ENCODE results near the gene SIRPD. TPM values are rescaled to one million over a fixed set of nuclear protein-coding genes. Genes with fewer than 3 reads are reported as not detected.

Gene SIRPD
- total RNA-seq, 1 donor from 2014 or later = not detected

DNA sequence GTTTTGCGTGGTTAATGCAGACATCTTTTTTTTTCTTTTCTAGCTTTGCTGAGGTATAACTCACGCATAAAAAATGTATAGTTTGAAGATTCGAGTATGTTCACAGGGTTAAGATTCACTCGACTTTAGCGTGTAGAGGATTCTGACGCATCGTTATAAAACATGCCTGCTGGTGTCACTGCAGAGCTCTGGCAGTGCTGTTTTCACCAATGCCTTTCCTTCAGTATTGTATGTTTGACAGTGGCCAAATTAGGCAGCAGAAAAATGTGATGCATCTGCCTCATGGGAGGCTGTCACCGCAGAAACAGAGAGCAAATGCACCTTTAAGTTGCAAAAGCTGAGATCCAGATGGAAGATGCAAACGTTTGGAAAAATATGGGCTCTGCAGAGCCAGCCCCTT is 48.3 kb downstream of the SIRPD start:
- FAIRE-seq (peak; percentile 23), DNase-seq (ENCODE audit: low read depth) (peak; percentile 34)
- H3K27me3 ChIP-seq (ENCODE audit: control insufficient read depth, insufficient read depth, low read length) = no peaks in the 10 kb centered on the region
- H3K36me3 ChIP-seq (ENCODE audit: control insufficient read depth, insufficient read depth, low read length) = no peaks in the 10 kb centered on the region
- no peak overlapping the region for H3K4me3 ChIP-seq (ENCODE audit: low read depth, low read length)
- TF ChIP-seq, protein P1, sequence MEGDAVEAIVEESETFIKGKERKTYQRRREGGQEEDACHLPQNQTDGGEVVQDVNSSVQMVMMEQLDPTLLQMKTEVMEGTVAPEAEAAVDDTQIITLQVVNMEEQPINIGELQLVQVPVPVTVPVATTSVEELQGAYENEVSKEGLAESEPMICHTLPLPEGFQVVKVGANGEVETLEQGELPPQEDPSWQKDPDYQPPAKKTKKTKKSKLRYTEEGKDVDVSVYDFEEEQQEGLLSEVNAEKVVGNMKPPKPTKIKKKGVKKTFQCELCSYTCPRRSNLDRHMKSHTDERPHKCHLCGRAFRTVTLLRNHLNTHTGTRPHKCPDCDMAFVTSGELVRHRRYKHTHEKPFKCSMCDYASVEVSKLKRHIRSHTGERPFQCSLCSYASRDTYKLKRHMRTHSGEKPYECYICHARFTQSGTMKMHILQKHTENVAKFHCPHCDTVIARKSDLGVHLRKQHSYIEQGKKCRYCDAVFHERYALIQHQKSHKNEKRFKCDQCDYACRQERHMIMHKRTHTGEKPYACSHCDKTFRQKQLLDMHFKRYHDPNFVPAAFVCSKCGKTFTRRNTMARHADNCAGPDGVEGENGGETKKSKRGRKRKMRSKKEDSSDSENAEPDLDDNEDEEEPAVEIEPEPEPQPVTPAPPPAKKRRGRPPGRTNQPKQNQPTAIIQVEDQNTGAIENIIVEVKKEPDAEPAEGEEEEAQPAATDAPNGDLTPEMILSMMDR (IDR thresholded peaks at IDR 0.05; ENCODE audit: insufficient read depth, low read length, severe bottlenecking) = peak; percentile 60

DNA sequence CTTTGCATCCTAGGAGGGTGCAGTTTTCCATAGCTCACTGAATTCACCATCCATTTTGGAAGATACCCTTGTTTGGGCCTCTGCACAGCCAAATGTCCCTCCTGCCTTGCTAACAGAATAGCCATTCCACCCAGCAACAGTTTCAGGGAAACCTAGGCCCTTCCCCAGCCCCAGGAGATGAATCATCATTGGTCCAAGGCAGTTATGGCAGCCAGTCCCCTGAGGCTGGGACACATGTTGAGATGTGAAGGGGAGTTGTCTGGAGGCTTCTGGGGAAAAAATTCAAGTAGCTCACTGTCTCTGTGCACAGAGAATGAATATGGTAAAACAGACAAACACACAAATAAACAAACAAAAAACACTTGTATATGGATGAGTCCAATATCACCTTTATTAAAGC is 48.9 kb downstream of the SIRPD start:
- FAIRE-seq (peak; percentile 18), DNase-seq (ENCODE audit: low read depth) (no peak)
- TF ChIP-seq, protein P1 (IDR thresholded peaks at IDR 0.05; ENCODE audit: insufficient read depth, low read length, severe bottlenecking) = no peak
- no peak overlapping the region for H3K4me3 ChIP-seq (ENCODE audit: low read depth, low read length)
- no peaks in the 10 kb centered on the region for H3K27me3 ChIP-seq (ENCODE audit: control insufficient read depth, insufficient read depth, low read length)
- no peaks in the 10 kb centered on the region for H3K36me3 ChIP-seq (ENCODE audit: control insufficient read depth, insufficient read depth, low read length)

DNA sequence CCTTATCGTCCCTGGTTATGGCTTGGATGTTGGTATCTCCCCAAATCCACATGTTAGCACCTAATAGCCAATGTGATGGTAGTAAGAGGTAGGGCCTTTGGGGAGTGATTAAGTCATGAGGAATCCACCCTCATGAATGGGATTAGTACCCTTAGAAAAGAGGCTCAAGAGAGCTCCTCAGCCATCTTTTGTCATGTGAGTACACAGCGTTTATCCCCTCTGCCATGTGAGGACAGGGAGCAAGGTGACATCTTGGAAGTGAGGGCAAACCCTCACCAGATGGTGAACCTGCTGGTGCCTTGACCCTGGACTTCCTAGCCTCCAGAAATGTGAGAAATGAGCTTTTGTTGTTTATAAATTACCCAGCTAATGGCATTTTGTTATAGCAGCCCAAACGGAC is 50.2 kb downstream of the SIRPD start:
- Histone ChIP-seq H3K27me3 (ENCODE audit: control insufficient read depth, insufficient read depth, low read length) (no peaks in the 10 kb centered on the region), H3K4me3 (ENCODE audit: low read depth, low read length) (no peak overlapping the region), H3K36me3 (ENCODE audit: control insufficient read depth, insufficient read depth, low read length) (no peaks in the 10 kb centered on the region)
- no peak for DNase-seq (ENCODE audit: low read depth)
- TF ChIP-seq, protein P1 (IDR thresholded peaks at IDR 0.05; ENCODE audit: insufficient read depth, low read length, severe bottlenecking) = no peak
- no peak for FAIRE-seq

DNA sequence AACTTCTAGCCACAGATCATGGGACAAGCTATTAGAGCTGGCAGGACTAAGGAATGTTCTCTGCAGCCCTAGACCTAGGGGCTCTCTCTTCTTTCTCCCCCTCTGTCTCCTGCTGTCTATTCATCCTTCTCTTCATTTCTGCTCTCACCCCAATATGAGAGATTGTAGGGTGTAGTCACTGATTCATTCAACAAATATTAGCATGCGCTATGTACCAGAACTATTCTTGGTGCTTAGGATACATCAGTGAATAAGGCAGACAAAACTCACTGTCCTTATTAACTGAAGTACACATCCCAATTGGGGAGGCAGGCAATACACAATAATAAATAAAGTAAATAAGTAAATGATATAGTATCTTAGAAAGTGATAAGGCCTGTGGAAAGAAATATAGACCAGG is 51.6 kb downstream of the SIRPD start:
- Histone ChIP-seq H3K27me3 (ENCODE audit: control insufficient read depth, insufficient read depth, low read length) (no peaks in the 10 kb centered on the region), H3K36me3 (ENCODE audit: control insufficient read depth, insufficient read depth, low read length) (no peaks in the 10 kb centered on the region), H3K4me3 (ENCODE audit: low read depth, low read length) (no peak overlapping the region)
- TF ChIP-seq, protein P1 (IDR thresholded peaks at IDR 0.05; ENCODE audit: insufficient read depth, low read length, severe bottlenecking) = no peak
- DNase-seq (ENCODE audit: low read depth) (peak; percentile 77), FAIRE-seq (no peak)

DNA sequence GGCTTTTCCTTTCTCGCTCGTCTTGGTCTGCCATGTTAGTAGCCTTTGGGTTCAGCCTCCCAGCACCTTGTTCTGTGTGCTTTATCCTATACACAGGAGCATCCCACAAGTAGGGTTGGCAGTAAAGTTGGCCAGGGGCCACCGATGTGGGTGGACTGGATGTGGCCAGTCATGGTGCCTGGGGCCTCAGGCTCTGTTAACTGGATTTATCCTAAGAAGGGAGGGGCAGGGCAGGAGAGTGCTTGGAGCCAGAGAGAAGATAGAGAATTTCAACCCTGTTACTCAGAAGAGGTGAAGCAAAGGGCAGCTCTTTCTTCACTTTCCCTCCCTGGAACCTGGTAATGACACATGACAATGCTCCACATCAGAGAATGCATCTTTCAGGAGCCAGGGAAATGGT is 52.1 kb downstream of the SIRPD start:
- TF ChIP-seq, protein P1 (IDR thresholded peaks at IDR 0.05; ENCODE audit: insufficient read depth, low read length, severe bottlenecking) = no peak
- DNase-seq (ENCODE audit: low read depth) (peak; percentile 95), FAIRE-seq (peak; percentile 58)

DNA sequence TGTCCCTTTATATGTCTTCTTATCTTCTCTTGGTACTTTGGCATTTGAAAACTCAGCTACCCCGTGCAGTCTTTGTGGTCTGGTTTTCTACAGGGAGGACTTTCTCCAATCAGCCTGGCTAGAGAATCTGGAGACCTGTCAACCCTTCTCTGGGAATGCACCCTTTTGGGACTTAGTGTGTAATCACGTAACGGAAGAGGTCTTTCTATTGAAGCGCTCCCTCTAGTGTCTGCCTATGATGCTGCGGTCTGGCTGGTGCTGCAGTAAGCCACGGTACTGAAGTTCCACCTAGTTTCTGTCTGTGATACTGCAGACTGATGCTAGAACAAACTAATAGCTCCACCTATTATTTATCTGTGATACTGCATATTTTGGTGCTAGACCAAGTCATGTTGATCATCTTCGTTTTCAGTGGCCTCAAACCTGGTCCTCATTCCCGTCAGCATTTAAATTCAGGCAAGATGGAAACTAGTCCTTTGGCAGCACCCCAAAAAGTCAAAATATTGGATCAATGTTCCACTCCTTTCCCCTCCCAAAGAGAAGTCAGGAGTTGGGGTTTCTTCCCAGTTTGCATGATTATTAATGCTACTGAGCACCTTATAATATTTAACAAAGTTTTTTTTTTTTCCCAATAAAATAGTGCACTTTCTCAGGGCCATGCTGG is 53.8 kb downstream of the SIRPD start:
- DNase-seq (ENCODE audit: low read depth) (peak; percentile 94), FAIRE-seq (peak; percentile 95)
- H3K27me3 ChIP-seq (ENCODE audit: control insufficient read depth, insufficient read depth, low read length) = no peaks in the 10 kb centered on the region
- TF ChIP-seq, protein P1 (IDR thresholded peaks at IDR 0.05; ENCODE audit: insufficient read depth, low read length, severe bottlenecking) = peak; percentile 99
- no peaks in the 10 kb centered on the region for H3K36me3 ChIP-seq (ENCODE audit: control insufficient read depth, insufficient read depth, low read length)
- no peak overlapping the region for H3K4me3 ChIP-seq (ENCODE audit: low read depth, low read length)

More for the DNA sequence above, 52.1 kb downstream of the SIRPD start:
- Histone ChIP-seq H3K36me3 (ENCODE audit: control insufficient read depth, insufficient read depth, low read length) (no peaks in the 10 kb centered on the region), H3K4me3 (ENCODE audit: low read depth, low read length) (no peak overlapping the region), H3K27me3 (ENCODE audit: control insufficient read depth, insufficient read depth, low read length) (no peaks in the 10 kb centered on the region)

All from bronchial epithelial cell (primary cell).